CD4-positive, alpha-beta T cell treated with Interleukin-1 beta for 1 hour (primary cell): ENCODE measurements around the gene TGFBR2.

Experiments
- DNase-seq, 2 donors: peaks; one replicate each; pipeline ENCODE4 v3.0.0-alpha.2; 2020 to 2022

Gene TGFBR2

DNA sequence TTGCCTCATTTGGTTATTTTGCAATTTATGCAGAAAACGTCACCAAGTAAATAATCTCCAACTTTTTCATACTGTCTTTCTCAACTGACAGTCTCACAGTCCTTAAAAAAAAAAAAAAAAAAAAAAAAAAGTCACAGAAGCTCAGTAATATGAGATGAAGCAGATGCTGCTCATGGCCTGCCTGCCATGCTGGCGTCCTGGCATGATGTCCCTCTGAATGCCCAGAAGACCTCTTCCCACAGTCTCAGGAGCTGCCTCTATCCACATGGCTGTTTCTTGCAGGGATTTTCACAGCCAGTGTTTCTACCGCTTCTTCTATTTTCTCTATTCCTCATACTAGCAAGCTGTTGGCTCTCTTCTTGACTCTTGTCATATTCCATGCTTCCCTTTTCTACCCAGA, 87.7 kb downstream of the TGFBR2 start:
- DNase-seq, result no peak

DNA sequence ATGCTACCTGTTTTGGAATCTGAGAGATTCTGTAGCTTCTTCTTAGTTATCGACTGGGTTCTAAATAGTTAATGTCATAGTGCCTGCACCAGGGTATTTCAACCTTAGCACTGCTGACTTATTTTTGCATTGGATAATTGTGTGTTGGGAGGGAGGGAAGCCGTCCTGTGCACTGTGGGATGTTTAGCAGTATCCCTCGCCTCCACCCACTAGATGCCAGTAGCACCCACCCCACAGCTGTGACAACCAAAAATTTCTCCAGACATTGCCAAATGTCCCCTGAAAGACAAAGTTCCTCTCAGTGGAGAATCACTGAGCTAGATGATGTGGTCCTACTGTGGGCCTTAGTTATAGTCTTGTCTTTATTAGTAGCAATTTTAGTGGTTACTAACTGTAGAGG, 88.3 kb downstream of the TGFBR2 start:
- no peak for DNase-seq

DNA sequence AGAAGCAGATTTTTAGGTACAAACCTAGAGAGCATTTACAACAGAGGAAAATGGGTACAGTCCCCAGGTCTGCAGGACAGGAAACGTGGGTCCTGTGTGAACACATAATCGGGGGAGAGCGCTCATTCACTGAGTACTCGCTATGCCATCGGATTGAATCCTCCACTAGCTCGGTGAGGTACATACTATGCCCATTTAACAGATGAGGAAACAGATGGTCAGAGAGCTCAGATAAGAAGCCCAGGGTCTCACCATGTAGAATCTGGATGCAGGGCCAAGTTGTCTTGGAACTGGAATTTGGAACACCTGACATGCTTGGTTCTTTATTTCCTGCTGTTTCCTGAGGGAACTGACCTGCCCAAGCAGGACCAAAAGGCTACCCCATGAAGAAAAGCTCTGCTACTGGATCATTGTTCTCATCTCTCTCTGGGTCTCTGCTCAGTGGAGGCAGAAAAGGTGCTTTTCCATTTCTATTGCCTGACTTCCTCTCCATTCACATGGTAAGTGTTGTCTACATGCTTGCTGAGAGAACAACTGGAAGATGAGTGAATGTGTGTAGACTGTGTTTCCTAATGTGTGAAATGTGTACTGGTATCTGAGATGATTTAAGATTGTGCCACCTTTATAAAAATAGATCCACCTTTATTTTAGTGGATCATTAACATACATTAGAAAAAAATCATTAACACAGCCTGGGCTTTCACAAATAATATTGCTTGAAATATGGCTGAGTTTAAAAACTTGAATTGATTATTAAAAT, 89.1 kb downstream of the TGFBR2 start:
- DNase-seq, result no peak

DNA sequence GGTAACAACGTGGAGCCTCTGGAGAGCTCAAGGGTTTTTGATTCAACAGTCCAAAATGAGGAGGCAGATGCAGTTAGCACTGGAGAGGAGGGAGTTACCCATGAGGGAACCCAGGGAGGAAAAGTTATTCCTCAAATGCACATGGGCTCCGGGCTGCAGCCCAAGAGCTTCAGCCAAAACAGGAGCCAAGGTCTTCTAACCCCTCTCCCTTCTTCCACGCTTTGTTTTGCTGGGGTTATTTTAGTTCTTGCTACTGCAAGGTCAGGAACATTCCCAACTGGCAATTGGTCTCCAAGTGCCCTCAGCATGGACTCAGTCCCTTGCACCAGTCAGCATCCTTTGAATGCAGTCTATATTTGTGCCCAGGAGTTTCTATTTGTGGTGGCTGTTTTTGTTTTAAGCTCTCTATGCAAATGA, 90.0 kb downstream of the TGFBR2 start:
- DNase-seq, result no peak

DNA sequence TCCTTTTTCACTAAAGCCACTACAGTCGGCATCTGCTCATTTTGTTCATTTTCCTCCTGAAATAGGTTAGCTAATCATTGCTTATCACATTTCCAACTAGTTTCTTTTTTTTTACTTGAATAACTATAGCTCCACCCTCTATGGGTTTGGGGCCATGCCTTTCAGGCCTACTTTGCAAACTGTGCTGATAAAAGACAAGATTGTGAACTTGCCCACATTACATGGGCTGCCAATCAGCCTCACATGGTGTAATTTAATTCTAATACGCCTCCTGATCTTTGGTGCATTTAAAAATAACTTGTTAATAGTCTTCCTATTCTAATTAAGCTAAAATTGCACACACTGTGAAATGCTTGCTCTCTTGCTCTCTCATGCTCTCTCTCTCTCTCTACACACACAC, 90.5 kb downstream of the TGFBR2 start:
- no peak for DNase-seq

DNA sequence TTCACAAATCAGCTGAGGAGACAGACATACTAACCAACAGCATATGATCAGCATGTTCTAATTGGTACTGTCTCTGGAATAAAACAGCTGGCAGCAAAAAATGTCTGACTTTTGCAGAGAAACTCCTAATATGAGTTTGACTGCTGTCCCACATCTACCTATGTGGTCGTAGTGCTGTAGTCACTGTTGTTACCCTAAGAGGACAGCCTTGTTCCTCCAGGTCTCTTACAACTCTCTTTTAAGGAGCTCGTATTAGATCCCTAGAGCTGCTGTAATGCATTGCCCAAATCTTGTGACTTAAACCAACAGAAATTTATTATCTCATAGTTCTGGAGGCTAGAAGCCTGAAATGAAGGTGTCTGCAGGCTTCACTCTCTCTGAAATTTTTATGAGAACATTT, 92.1 kb downstream of the TGFBR2 start:
- DNase-seq, result no peak

DNA sequence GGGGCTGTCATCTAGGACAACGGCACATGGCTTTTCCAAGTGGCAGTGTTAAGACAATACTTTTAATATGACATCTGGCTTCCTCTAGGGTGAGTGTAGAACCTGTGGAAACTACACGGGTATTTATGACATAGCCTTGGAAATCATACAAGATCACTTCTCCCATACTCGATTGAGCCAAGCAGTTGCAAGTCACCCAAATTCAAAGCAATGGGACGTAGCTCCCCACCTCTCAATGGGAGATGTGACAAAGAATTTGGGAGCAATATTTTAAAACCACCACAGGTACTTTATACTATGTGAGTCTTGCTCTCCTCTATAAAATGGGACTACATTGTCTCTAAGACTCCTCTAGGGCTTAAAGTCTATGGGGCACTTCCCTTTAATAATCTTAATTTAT, 93.5 kb downstream of the TGFBR2 start:
- DNase-seq, result no peak

DNA sequence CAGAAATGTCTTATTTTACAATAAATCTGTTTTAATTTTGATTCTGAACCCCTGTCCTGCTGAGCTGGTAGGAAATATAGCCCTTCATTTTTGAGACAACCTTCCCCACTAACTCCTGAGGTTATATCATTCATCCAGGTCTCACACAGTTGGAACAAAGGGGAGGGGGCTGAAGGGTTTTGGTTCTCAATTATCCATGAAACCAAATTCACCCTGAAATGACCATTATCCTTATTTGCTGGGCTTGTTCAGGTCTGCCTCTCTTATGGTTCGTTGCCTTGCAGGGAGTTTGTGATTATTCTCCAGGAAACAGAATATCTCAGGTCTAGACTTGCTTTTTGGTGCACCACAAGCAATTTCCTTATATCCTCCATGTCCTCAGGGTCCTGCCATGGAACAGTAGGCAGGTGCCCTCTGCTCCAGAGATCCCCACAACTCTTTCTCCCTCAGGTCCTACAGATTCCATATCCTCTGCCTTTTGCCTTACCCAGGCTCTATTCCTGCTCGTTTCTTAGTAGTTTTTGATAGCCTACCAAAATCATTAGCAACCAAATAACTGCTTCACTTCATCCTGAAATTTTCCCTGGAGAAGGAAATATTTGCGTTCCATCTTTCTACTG, 94.4 kb downstream of the TGFBR2 start:
- no peak for DNase-seq

DNA sequence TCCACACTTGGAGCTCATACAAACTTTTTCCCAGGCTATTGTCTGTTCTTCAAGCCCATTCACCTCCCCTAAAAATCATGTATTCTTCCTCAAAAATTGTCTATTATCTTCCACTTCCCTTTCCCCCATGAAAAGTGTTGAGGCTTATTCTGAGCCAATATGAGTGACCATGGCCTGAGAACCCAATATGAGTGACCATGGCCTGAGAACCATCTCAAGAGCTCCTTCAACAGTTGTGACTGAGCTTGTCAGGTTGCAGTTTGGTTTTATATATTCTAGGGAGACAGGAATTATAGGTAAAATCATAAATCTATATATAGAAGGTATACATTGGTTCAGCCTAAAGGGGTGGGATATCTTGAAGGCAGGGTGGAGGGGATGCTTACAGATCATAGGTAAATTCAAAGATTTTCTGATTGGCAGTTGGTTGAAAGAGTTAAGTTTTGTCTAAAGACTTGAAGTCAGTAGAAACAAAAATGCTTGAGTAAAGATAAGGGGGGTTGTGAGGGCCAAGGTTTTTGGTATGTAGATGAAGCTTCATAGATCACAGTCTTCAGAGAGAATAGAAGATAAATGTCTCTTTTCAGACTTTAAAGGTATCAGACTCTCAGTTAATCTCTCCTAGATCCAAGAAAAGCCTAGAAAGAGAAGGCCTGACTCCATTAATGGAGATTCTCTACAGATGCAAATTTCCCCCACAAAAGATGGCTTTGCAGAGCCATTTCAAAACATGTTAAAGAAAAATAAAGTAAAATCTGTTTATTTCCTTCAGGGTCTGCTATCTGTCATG, 95.8 kb downstream of the TGFBR2 start:
- DNase-seq, result no peak

DNA sequence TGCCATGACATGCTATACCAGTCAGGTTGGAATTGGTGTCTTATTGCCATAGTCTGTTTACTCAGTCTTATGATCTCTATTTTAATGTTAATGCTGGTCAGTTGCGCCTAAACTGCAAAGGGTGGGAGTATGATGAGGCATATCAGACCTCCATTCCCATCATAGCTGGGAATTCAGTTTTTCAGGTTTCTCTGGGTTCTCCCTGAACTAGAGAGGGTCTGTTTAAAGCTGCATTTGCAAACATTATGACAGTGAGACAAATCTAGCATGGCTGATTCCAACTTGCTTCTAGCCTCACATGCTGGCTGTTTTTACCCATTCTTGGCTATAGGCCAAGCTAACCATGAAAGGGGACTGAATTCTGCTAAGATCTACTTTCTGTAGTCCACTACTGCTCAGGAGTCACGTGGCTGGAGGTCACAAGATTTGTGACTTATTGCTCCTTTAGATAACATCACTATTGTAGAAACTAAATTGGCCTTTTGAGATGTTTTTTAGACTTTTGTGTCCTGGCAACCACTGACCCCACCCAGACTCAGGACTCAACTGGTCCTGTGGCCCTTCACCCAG, 96.5 kb downstream of the TGFBR2 start:
- DNase-seq, result no peak

DNA sequence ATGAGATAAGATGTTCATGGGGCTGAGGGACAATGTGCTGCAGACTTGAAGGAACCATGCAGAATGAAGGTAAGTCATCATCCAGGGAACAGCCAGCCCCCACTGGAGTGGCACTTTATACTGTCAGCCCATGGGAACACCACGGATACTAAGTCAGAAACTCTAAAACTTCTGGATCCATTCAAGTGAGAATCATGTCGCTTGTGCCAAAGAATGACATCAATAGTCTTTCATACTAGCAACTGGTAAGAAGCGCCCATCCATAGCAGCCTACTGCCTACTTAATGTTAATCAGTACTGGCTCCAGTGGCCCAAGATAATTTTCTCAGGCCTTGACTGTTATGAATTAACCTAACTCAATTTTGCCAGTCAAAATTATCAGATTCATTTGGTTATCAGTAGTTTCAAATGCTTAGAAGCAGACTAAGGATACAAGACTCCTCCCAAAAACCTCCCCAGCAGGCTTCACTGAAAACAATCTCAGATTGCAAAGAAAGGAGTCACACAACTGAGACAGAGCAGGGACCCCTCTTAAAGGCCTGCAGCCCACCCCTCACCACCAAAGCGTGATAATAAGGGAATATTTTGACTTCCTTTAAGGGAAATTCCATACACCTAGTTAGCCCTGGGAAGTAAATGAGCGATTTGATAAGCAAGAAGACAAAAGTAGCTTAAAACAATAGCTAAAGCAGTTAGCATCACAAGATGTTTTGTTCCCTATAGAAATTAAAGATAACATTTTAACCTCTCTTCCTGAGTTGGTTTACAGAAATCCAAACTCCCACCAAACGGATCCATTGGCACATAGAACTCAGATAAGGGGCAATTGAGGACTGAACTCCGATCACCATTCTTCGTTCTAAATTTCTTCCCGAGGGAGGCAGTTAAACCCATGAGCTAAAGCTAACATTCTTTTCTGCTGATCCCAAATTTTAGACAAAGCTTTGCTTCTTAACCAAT, 98.8 kb downstream of the TGFBR2 start:
- no peak for DNase-seq

DNA sequence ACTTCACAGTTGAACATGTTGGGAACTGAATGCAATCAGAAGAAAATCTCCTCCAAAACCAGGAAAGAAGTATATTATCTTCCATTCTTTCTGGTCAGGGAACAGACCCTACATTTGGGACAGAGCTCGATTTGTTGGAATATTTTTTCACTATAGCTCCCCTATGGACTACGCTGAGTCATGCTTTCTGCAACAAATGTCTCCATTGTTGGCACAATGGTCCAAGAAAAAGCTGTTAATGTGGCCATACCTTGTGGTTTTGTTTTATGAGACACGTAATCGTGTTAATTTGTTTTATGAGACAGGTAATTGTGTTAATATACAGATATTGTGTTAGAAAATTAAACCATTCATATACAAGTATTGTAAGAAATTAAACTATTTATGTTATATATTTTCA, 101.4 kb downstream of the TGFBR2 start:
- DNase-seq, result no peak

DNA sequence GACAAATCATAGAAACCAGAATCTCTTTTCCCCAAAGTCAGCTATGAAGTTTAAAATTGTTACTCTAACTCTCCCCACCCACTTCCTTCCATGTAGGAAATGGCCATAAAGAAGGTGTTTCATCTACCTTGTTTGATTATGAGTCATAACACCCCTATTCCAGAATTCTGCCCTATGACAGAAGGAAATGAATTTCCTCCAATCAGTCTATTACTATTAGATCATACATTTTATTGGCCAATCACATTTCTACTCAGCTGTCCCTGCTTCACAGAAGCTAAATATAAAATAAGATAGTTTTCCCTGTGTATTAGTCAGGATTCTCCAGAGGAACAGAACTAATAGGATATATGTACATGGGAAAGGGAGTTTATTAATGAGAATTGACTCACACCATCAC, 102.1 kb downstream of the TGFBR2 start:
- no peak for DNase-seq

DNA sequence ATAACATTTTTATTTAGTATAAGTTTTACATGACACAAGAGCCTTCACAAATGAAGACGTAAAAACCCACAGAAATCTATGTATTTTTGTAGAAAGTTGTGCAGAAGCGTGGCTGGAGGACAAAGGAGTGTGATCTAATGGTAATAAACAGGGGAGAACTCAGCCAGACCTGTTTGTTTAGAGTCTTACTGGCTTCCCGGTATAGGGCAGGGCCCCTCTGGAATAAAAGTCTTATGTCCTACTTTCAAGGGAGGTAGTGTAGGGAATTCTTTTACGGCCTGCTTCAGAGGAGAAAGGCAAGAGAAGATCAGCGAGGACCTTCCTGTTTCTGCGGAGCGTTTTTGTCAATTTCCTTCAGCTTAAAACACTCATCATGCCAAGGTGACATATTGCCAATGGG, 103.6 kb downstream of the TGFBR2 start:
- no peak for DNase-seq

DNA sequence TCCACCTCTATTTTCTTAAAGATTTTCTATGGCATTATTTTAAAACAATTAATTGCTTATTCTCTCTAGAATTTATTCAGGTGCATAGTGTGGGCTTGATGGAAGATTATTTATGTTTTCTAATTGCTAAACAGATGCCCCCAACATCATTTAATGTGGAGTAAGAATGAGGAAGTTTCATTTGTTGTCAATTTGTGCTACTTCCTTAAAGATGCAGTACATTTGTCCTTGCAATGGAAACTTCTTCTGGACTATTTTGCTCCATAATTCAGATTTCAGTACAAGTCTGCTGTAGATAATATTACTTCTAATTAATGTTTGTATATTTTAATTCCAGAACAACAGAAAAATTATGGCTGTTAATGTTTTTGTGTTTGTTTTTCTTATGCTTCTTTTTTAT, 104.8 kb downstream of the TGFBR2 start:
- DNase-seq, result no peak

DNA sequence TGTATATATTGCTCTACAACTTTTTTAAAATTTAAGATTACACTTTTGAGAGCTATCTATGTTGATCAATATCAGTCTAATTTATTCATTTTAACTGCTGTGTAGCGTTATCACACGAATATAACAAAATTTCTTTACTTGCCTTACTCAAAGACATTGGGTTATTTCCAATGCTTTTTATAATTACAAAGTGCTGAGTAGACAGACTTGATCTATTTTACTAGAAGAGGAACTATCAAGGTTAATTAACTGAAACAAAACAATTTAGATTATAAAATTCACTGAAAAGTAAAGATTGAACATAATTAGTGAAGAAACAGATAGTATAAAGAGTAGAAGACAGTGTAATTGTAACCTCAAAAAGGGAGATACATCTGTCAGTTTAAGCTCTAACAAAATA, 105.5 kb downstream of the TGFBR2 start:
- DNase-seq, result no peak

DNA sequence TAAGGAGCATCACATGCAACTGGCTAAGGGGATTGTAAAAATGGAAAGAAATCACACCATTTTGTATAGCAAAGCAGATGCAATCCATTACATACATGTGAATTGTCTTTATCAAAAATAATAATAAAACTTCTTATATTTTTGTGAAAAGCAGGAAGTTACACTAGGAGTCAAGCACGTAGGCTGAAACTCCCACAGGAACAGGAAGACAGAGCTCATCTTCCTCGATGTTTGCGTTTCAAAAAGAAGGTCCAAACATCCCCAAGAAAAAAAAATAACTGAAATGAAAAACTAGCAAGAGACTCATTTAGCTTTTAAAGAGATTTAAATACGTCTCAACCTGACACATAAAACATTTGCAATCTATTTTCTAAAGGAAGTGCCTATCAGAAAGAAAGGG, 106.6 kb downstream of the TGFBR2 start:
- DNase-seq, result no peak

DNA sequence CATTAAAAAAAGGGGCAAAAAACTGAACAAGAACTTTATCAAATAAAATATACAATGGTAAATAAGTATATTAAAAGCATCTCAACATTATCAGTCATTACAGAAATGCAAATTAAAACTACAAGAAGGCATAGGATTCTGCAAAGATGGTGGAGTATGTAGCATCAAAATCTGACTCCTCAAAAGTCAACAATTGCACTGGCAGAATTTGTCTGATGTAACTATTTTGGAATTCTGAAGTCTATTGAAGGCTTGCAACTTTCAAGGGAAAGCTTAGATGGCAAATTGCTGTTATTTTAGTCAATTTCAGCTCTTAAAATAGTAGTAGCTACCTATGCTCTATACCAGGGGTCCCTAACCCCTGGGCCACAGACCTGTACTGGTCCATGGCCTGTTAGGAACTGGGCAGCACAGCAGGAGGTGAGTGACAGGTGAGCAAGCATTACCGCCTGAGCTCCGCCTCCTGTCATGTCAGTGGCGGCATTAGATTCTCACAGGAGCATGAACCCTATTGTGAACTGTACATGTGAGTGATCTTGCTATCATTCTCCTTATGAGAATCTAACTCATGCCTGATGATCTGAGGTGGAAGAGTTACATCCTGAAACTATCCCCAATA, 107.6 kb downstream of the TGFBR2 start:
- no peak for DNase-seq

DNA sequence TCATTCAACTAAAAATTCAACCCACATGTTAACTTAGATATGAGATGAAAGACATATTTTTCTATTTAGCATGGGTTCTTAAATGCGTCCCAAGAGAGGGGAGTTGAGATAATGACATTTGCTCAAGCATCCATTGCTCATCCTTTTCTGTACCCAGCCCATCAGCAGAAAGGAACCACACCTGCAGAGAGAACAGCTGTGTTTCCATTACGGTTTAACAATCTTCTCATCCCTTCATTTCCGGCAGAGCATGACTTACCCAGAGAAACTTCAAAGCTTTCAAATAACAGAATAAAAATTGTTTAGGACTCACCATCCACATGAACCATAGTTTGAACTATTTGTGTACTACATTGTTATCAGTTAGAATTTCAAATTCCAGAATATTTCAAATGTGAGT, 113.1 kb downstream of the TGFBR2 start:
- DNase-seq, result no peak

DNA sequence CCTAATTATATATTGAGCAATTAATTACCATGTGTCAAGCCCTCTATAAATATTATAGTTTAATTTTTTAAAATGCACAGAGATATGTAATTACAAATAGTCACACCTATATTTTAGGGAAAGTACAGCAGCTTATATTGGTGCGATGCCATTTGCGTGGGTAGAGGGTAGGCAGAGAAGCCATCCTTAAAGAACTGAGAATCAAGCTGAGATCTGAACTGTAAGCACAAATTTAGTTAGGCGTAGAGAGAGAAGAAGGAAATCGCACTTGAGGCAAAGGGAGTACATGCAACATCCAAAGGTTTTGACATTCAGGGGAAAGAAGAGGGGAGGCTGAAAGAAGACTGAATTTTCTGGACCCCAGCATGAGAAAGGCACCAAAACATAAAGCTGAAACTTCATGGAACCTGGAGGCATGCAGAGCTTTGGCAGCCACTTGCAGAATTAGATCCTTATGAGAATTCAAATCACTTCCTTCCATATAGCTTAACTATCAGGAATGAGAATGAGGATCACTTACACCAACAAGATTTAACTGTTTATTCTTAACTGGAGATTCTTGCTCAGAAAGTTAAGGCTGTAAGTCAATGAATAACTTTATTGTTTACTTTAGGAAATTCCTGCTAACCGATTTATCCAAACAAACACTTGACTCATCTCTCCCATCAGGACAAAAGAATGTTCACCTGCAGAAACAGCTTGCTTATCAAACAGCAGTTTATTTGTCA, 114.3 kb downstream of the TGFBR2 start:
- DNase-seq, result no peak

DNA sequence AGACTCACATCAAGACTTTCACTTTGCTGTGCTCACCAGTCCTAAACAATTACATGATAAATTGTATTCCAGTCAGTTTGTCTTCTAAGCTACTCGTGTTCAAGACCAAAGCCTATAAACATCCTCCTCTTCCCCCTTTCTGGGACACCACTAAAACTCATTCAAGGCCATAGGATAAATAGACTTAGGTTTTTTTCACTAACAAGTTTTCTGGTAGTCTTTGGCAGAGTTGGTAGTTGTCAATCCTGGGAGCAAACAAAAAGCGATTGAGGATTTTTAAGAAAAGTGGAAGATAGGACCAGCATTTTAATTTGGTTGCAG, 114.9 kb downstream of the TGFBR2 start:
- no peak for DNase-seq

DNA sequence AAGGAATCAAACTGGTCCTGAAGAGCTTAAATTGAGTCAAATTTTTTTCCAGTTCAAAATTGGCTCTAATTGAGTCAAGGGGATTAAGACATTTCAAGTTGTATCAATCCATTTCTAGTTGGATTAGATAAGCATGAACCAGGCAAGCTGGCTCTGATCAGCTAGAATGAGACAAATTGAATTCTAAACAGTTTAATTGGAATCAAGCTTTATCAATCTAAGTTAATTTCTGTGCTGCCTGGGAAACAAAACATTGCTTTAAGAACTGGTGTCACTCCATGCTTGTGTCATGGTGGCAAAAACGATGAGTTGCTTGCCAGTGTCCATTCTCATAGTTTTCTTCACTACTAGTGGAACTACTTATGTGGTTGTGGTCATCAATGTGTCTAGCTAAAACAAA, 116.8 kb downstream of the TGFBR2 start:
- no peak for DNase-seq
